Ramos (cell line): Measurements from ENCODE around the gene CR1.
"Not testable (repeated sequence)": the region's sequence is repeated elsewhere in the genome, so short reads cannot be mapped to it uniquely, and the experiment has no call there.

ENCODE experiments used
- in situ Hi-C: fragments of 300-500 bp; cut with MboI; formaldehyde crosslinking; loops from one replicate; pipeline ENCODE4 v1.14.3; 2022; ENCODE audit warnings: low sequenced_read_pairs; ENCODE audit not compliant: unreplicated experiment

The CR1 gene

GRCh38 chr1:207635569-207636186, 139.7 kb downstream of the CR1 start:
- in situ Hi-C loops, result not testable (repeated sequence)

GRCh38 chr1:207638487-207639145, 142.7 kb downstream of the CR1 start:
- in situ Hi-C loops, result not testable (repeated sequence)

- in situ Hi-C loops, result not testable (repeated sequence)
Observed at GRCh38 chr1:207639362-207639761, 143.4 kb downstream of the CR1 start.

- in situ Hi-C loops, result no loop called here
Observed at GRCh38 chr1:207644166-207644851, 148.4 kb downstream of the CR1 start.

GRCh38 chr1:207644852-207645634, 149.1 kb downstream of the CR1 start, which contains the start of gene CR1L:
Gene CR1L (plus strand): TSS chr1:207645133. CDS start chr1:207645234, 101 bp downstream.
- in situ Hi-C loops, result no loop called here

- in situ Hi-C loops, result no loop called here
Observed at GRCh38 chr1:207645635-207646081, 149.7 kb downstream of the CR1 start.

- in situ Hi-C loops, result no loop called here
Observed at GRCh38 chr1:207646171-207646570, 150.2 kb downstream of the CR1 start.

GRCh38 chr1:207646944-207647579, 151.1 kb downstream of the CR1 start:
- in situ Hi-C loops, result no loop called here

GRCh38 chr1:207647671-207648333, 151.8 kb downstream of the CR1 start:
- in situ Hi-C loops, result no loop called here

GRCh38 chr1:207648334-207649209, 152.6 kb downstream of the CR1 start:
- in situ Hi-C loops, result no loop called here

GRCh38 chr1:207649210-207649753, 153.3 kb downstream of the CR1 start:
- in situ Hi-C loops, result no loop called here

- in situ Hi-C loops, result no loop called here
Observed at GRCh38 chr1:207649865-207650580, 154.1 kb downstream of the CR1 start.

GRCh38 chr1:207651583-207651982, 155.6 kb downstream of the CR1 start:
- in situ Hi-C loops, result no loop called here

- in situ Hi-C loops, result no loop called here
Observed at GRCh38 chr1:207654320-207654719, 158.4 kb downstream of the CR1 start.

GRCh38 chr1:207658408-207658807, 162.5 kb downstream of the CR1 start:
- in situ Hi-C loops, result no loop called here

GRCh38 chr1:207658904-207659485, 163.0 kb downstream of the CR1 start:
- in situ Hi-C loops, result no loop called here

GRCh38 chr1:207659545-207660153, 163.7 kb downstream of the CR1 start:
- in situ Hi-C loops, result no loop called here
